HEK293 (cell line): Measurements from ENCODE around the gene TNNI3K.

Source experiments
- CTCF ChIP-seq: fragments of 450-650 bp; formaldehyde crosslinking; IDR thresholded peaks from 2 replicates; pipeline ENCODE4 v1.5.1; 2016; ENCODE audit warnings: missing biosample characterization, missing genetic modification characterization
- ZNF501 ChIP-seq: fragments of 450-650 bp; formaldehyde crosslinking; IDR thresholded peaks from 2 replicates; pipeline ENCODE4 v1.5.1; 2016; ENCODE audit warnings: missing biosample characterization, missing genetic modification characterization
- ZNF701 ChIP-seq: fragments of 450-650 bp; formaldehyde crosslinking; IDR thresholded peaks from 2 replicates; pipeline ENCODE4 v1.5.1; 2016; ENCODE audit warnings: missing biosample characterization, missing genetic modification characterization
- ZNF704 ChIP-seq: fragments of 450-650 bp; formaldehyde crosslinking; IDR thresholded peaks from 2 replicates; pipeline ENCODE4 v1.5.1; 2016; ENCODE audit warnings: missing biosample characterization, missing genetic modification characterization
- ZNF837 ChIP-seq: fragments of 450-650 bp; formaldehyde crosslinking; IDR thresholded peaks from 2 replicates; pipeline ENCODE4 v1.5.1; 2016; ENCODE audit warnings: missing biosample characterization, missing genetic modification characterization
- ZSCAN4 ChIP-seq: fragments of 450-650 bp; formaldehyde crosslinking; IDR thresholded peaks from 2 replicates; pipeline ENCODE4 v1.5.1; 2017; ENCODE audit warnings: missing biosample characterization, missing genetic modification characterization

GRCh38 chr1:74432325-74432724 lies 197.1 kb downstream of the TNNI3K start:
- TF ChIP-seq CTCF (tag by site-specific recombination), result no peak
- no peak for TF ChIP-seq ZNF837
- no peak for TF ChIP-seq ZSCAN4 (tag by site-specific recombination)
- TF ChIP-seq ZNF704 (tag by site-specific recombination), result no peak
- no peak for TF ChIP-seq ZNF501 (tag by site-specific recombination)
- no peak for TF ChIP-seq ZNF701 (tag by site-specific recombination)
